OCI-LY1 (cell line): Measurements from ENCODE around the gene GPATCH8.
"Not testable (repeated sequence)": the region's sequence is repeated elsewhere in the genome, so short reads cannot be mapped to it uniquely, and the experiment has no call there.

Experiments used
- H2AFZ ChIP-seq: fragments of 200-600 bp; sonication (generic), shearing (Covaris generic); 2 replicates; pipeline ENCODE4 v1.6.0; 2014; ENCODE audit warnings: antibody characterized with exemption, mild to moderate bottlenecking, low read length
- H3F3A ChIP-seq: fragments of 200-600 bp; sonication (generic), shearing (Covaris generic); 2 replicates; pipeline ENCODE4 v1.6.0; 2014; ENCODE audit warnings: mild to moderate bottlenecking, antibody characterized with exemption, low read length, moderate library complexity; ENCODE audit not compliant: insufficient read depth
- H3K27ac ChIP-seq: fragments of 200-600 bp; sonication (generic); 2 replicates; pipeline ENCODE4 v1.5.1; 2014; ENCODE audit warnings: low read length, mixed run types, mild to moderate bottlenecking, low read depth; ENCODE audit not compliant: poor library complexity, severe bottlenecking
- H3K27me3 ChIP-seq: fragments of 200-600 bp; sonication (generic); 2 replicates; pipeline ENCODE4 v1.6.0; 2014; ENCODE audit warnings: antibody characterized with exemption, mild to moderate bottlenecking, low read length, moderate library complexity; ENCODE audit not compliant: insufficient read depth
- H3K36me3 ChIP-seq: fragments of 200-600 bp; sonication (generic); 2 replicates; pipeline ENCODE4 v1.6.1; 2014; ENCODE audit warnings: mild to moderate bottlenecking, antibody characterized with exemption, low read length, moderate library complexity, mixed read lengths; ENCODE audit not compliant: insufficient read depth
- H3K4me1 ChIP-seq: fragments of 200-600 bp; sonication (generic); 2 replicates; pipeline ENCODE4 v1.5.1; 2014; ENCODE audit warnings: mild to moderate bottlenecking, low read length, moderate library complexity; ENCODE audit not compliant: insufficient read depth, severe bottlenecking
- H3K4me2 ChIP-seq: fragments of 200-600 bp; sonication (generic), shearing (Covaris generic); 2 replicates; pipeline ENCODE4 v1.6.1; 2014; ENCODE audit warnings: low read length
- H3K4me3 ChIP-seq: fragments of 200-600 bp; sonication (generic); 2 replicates; pipeline ENCODE4 v1.5.1; 2014; ENCODE audit warnings: low read length, low read depth, mild to moderate bottlenecking, mixed read lengths; ENCODE audit not compliant: poor library complexity, severe bottlenecking
- H3K79me2 ChIP-seq: fragments of 200-600 bp; shearing (Covaris generic); 2 replicates; pipeline ENCODE4 v1.6.1; 2016; ENCODE audit warnings: mixed run types, low read length, mixed read lengths; ENCODE audit not compliant: insufficient read depth
- H3K9ac ChIP-seq: fragments of 200-600 bp; sonication (generic), shearing (Covaris generic); 2 replicates; pipeline ENCODE4 v1.6.1; 2014; ENCODE audit warnings: mild to moderate bottlenecking, low read length, mixed read lengths
- H3K9me2 ChIP-seq: fragments of 200-600 bp; sonication (generic), shearing (Covaris generic); 2 replicates; pipeline ENCODE4 v1.6.1; 2014; ENCODE audit warnings: low read depth, mild to moderate bottlenecking, low read length, mixed read lengths
- H3K9me3 ChIP-seq: fragments of 200-600 bp; shearing (Covaris generic); 2 replicates; pipeline ENCODE4 v1.6.1; 2014; ENCODE audit warnings: low read length, mixed read lengths
- H4K20me1 ChIP-seq: fragments of 200-600 bp; sonication (generic), shearing (Covaris generic); 2 replicates; pipeline ENCODE4 v1.6.0; 2016; ENCODE audit warnings: mild to moderate bottlenecking, low read length; ENCODE audit not compliant: insufficient read depth
- EZH2 ChIP-seq: fragments of 200-600 bp; sonication (generic), shearing (Covaris generic); IDR thresholded peaks from 2 replicates; pipeline ENCODE4 v1.8.0; 2017; ENCODE audit warnings: borderline replicate concordance, mixed run types, mild to moderate bottlenecking, antibody characterized with exemption, low read length, moderate library complexity, mixed read lengths
- TF ChIP-seq, protein P1 (sequence below): fragments of 200-600 bp; sonication (generic), shearing (Covaris generic); IDR thresholded peaks from 2 replicates; pipeline ENCODE4 v1.5.1; 2017; ENCODE audit warnings: mild to moderate bottlenecking, antibody characterized with exemption, low read length, moderate library complexity, mixed read lengths

Gene GPATCH8

DNA sequence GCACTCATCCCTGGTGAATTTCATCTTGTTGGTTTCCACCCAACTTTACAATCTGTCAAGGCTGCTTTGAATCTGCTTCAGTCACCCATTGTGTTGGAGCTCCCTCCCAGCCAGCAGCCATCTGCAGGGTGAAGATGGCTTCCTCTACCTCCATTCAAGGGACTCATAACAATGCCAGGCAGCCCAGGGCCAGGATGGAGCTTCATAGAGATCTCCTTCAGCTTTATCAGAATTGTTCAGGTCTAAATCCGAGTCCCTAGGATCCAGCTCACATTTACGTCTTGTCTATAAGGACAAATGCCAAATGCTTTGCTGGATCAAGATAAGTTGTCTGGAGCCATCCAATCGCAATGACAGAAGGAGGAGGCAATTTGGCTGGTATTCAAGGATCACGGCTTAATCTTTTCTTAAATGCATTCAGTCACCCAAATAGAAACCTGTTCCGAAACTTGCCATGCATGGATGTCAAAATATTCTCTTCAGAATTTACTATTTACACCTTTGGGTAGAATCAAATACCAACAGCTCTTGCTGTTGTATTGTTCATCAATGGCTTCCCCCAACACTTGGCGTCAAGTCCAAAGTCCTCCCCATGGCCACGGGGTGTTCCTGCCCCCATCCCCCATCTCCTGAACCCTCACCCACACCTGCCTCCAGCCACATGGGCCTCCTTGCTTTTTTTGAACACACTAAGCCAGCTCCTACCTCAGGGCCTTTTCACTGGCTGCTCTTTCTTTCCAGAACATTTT, 135.8 kb downstream of the GPATCH8 start:
- Histone ChIP-seq H3K4me1 (peaks cover 10% of the 10 kb centered on the region), H3K36me3 (no peaks in the 10 kb centered on the region), H3K9me2 (no peaks in the 10 kb centered on the region), H3K27ac (no peak overlapping the region), H3K4me2 (no peak overlapping the region), H3K9me3 (no peaks in the 10 kb centered on the region), H3K4me3 (no peak overlapping the region), H3F3A (no peaks in the 10 kb centered on the region), H3K9ac (no peak overlapping the region), H4K20me1 (no peaks in the 10 kb centered on the region), H3K79me2 (no peaks in the 10 kb centered on the region), H3K27me3 (no peaks in the 10 kb centered on the region), H2AFZ (no peak overlapping the region)
- TF ChIP-seq EZH2, result no peak
- TF ChIP-seq, protein P1, sequence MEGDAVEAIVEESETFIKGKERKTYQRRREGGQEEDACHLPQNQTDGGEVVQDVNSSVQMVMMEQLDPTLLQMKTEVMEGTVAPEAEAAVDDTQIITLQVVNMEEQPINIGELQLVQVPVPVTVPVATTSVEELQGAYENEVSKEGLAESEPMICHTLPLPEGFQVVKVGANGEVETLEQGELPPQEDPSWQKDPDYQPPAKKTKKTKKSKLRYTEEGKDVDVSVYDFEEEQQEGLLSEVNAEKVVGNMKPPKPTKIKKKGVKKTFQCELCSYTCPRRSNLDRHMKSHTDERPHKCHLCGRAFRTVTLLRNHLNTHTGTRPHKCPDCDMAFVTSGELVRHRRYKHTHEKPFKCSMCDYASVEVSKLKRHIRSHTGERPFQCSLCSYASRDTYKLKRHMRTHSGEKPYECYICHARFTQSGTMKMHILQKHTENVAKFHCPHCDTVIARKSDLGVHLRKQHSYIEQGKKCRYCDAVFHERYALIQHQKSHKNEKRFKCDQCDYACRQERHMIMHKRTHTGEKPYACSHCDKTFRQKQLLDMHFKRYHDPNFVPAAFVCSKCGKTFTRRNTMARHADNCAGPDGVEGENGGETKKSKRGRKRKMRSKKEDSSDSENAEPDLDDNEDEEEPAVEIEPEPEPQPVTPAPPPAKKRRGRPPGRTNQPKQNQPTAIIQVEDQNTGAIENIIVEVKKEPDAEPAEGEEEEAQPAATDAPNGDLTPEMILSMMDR, result no peak

GRCh38 chr17:44365051-44365450, 138.2 kb downstream of the GPATCH8 start:
- not testable (repeated sequence) for H3K79me2 ChIP-seq, H3K36me3 ChIP-seq, H3K4me3 ChIP-seq, H3K4me2 ChIP-seq, H3F3A ChIP-seq, H3K27ac ChIP-seq, H3K9me3 ChIP-seq, H4K20me1 ChIP-seq, H3K9ac ChIP-seq, H3K4me1 ChIP-seq, H2AFZ ChIP-seq, H3K9me2 ChIP-seq, H3K27me3 ChIP-seq

GRCh38 chr17:44363613-44364159, 139.5 kb downstream of the GPATCH8 start, which contains the start of gene FAM171A2:
Gene FAM171A2 (minus strand): TSS chr17:44363853. CDS start chr17:44363714, 139 bp downstream.
- Histone ChIP-seq H3F3A (no peaks in the 10 kb centered on the region), H3K27me3 (peaks cover 2% of the 10 kb centered on the region), H3K79me2 (no peaks in the 10 kb centered on the region), H4K20me1 (no peaks in the 10 kb centered on the region), H3K4me3 (peak within 1 kb of the TSS; percentile 63), H3K9me2 (no peaks in the 10 kb centered on the region), H3K9me3 (no peaks in the 10 kb centered on the region), H3K36me3 (no peaks in the 10 kb centered on the region), H3K4me2 (peak within 1 kb of the TSS; percentile 75), H3K27ac (no peak within 1 kb of the TSS), H2AFZ (no peak within 1 kb of the TSS), H3K9ac (peak within 1 kb of the TSS; percentile 43; the same call in 1 of the 2 replicates), H3K4me1 (peaks cover 10% of the 10 kb centered on the region)
- TF ChIP-seq, protein P1, result peak; percentile 59
- no peak for TF ChIP-seq EZH2
